ENCODE measurements around the gene TRNAU1AP. TPM values are rescaled to one million over a fixed set of nuclear protein-coding genes. Genes with fewer than 3 reads are reported as not detected.
"Not testable (repeated sequence)": the region's sequence is repeated elsewhere in the genome, so short reads cannot be mapped to it uniquely, and the experiment has no call there.

The TRNAU1AP gene
- total RNA-seq, 1 experiment from 2014 or later: 22.7 TPM

- in situ Hi-C loops (cut with HindIII; ENCODE audit: low pct_unique_long_range_greater_than_20kb, low sequenced_read_pairs): no loop called here
These were observed 32.7 kb upstream of the TRNAU1AP start for GRCh38 chr1:28519946-28520725.

GRCh38 chr1:28520796-28521195 is 32.1 kb upstream of the TRNAU1AP start:
- in situ Hi-C loops (cut with HindIII; ENCODE audit: low pct_unique_long_range_greater_than_20kb, low sequenced_read_pairs); DNase-seq (ENCODE audit: low read depth): not testable (repeated sequence)

More at GRCh38 chr1:28519946-28520725, 32.7 kb upstream of the TRNAU1AP start:
- peak; percentile 57 for DNase-seq (ENCODE audit: low read depth)

DNA sequence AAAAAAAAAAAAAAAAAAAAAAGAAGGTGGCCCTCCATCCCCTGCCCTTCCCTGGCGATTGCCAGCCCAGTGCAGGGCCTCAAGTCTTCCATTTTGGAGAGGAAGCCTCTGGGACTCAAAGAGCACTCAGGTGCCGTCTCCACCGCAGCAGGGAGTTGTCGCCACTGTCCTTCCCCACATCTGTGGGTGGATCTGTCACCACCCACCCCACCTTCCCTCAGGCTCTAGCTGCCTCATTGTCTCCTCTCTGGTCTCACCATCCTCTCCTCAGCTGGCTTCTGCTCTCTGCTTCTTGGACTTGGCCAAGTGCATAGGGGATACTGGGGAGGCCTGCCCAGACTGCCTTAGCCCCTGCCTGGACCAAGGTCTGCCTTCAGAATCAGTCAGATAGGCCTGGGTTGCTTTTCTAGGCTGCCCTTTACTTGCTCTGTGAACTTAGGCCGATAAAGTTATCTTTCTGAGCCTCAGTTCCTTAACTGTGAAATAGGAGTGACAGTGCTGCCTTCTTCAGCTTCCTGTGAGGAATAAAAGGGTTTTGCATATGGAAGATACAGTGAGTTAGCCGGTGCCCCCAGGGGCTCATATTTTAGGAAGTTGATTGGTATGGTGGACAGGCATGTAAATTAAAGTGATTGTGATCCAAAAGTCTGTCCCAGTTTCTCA is 31.3 kb upstream of the TRNAU1AP start:
- no peak for DNase-seq (ENCODE audit: low read depth)

DNA sequence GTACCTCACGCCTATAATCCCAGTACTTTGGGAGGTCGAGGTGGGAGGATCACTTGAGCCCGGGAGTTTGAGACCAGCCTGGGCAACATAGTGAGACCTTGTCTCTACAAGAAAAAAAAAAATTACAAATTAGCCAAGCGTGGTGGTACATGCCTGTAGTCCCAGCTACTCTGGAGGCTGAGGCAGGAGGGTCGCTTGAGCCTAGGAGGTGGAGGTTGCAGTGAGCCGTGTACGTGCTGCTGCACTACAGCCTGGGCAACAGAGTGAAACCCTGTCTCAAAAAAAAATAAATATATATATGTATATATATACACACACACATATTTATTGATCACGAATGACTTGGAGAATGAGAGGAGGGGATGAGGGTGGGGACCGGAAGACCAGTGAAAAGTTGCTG is 30.3 kb upstream of the TRNAU1AP start:
- in situ Hi-C loops (cut with HindIII; ENCODE audit: low pct_unique_long_range_greater_than_20kb, low sequenced_read_pairs); DNase-seq (ENCODE audit: low read depth): not testable (repeated sequence)

More for the DNA sequence above, 31.3 kb upstream of the TRNAU1AP start:
- in situ Hi-C loops (cut with HindIII; ENCODE audit: low pct_unique_long_range_greater_than_20kb, low sequenced_read_pairs): no loop called here

GRCh38 chr1:28525002-28525642 is 27.8 kb upstream of the TRNAU1AP start:
- in situ Hi-C loops (cut with HindIII; ENCODE audit: low pct_unique_long_range_greater_than_20kb, low sequenced_read_pairs); DNase-seq (ENCODE audit: low read depth): not testable (repeated sequence)

GRCh38 chr1:28526886-28527285 is 26.0 kb upstream of the TRNAU1AP start:
- DNase-seq (ENCODE audit: low read depth): peak; percentile 64
- in situ Hi-C loops (cut with HindIII; ENCODE audit: low pct_unique_long_range_greater_than_20kb, low sequenced_read_pairs): no loop called here

GRCh38 chr1:28530456-28530855 is 22.4 kb upstream of the TRNAU1AP start:
- in situ Hi-C loops (cut with HindIII; ENCODE audit: low pct_unique_long_range_greater_than_20kb, low sequenced_read_pairs): no loop called here
- DNase-seq (ENCODE audit: low read depth): no peak

DNA sequence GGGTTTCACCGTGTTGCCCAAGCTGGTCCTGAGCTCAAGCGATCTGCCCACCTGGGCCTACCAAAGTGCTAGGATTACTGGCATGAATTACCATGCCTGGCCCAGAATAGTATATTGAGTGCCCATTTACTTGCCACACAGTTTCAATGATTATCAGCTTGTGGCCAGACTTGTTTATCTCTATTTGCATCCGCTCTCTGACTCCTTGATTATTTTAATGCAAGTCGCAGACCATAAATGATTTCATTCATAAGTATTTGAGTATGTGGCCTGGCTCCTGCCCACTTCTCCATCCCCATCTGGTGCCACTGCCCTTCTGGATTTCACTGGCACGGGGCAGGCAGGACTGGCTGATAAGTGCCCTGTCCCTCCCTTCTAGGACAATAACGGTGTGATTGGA is 18.2 kb upstream of the TRNAU1AP start:
- DNase-seq (ENCODE audit: low read depth): no peak
- in situ Hi-C loops (cut with HindIII; ENCODE audit: low pct_unique_long_range_greater_than_20kb, low sequenced_read_pairs): no loop called here

- in situ Hi-C loops (cut with HindIII; ENCODE audit: low pct_unique_long_range_greater_than_20kb, low sequenced_read_pairs): no loop called here
- no peak for DNase-seq (ENCODE audit: low read depth)
These were observed 17.7 kb upstream of the TRNAU1AP start for GRCh38 chr1:28535180-28535579.

DNA sequence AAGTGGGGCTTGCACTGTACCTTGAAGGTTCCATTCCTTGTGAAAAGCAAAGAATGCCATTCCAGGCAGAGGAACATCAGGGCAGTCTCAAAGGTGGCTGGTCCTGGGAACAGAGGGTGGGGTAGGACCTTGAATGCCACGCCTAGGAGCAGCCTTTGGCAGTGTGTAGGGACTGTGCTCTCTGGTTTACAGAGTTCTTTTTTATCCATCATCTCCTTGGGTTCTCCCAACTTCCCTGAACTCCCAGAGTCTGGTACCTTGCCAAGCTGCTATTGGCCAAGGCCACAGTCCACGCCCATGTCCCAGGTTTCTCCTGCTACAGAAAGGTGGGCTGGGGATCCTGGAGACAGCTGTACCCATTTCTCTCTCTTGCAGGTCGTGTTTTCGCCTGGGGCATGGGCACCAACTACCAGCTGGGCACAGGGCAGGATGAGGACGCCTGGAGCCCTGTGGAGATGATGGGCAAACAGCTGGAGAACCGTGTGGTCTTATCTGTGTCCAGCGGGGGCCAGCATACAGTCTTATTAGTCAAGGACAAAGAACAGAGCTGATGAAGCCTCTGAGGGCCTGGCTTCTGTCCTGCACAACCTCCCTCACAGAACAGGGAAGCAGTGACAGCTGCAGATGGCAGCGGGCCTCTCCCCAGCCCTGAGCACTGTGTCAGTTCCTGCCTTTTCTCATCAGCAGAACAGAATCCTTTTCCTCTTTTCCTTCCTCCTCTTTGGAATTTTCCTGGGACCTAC is 15.3 kb upstream of the TRNAU1AP start:
- in situ Hi-C loops (cut with HindIII; ENCODE audit: low pct_unique_long_range_greater_than_20kb, low sequenced_read_pairs): no loop called here
- no peak for DNase-seq (ENCODE audit: low read depth)

GRCh38 chr1:28538286-28538685 is 14.6 kb upstream of the TRNAU1AP start:
- no peak for DNase-seq (ENCODE audit: low read depth)
- in situ Hi-C loops (cut with HindIII; ENCODE audit: low pct_unique_long_range_greater_than_20kb, low sequenced_read_pairs): no loop called here

DNA sequence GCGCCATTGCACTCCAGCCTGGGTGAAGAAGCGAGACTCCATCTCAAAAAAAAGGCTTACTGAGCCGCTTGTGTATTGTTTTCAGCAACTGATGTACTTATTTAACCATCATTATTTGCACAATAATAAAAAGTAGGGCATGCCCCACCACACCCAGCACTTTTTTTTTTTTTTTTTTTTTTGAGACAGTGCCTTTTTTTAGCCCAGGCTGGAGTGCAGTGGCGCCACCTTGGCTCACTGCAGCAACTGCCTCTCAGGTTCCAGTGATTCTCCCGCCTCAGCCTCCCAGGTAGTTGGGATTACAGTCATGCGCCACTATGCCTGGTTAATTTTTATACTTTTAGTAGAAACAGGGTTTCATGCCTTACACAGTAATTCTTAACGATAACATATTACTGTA is 12.2 kb upstream of the TRNAU1AP start:
- DNase-seq (ENCODE audit: low read depth): peak; percentile 46
- in situ Hi-C loops (cut with HindIII; ENCODE audit: low pct_unique_long_range_greater_than_20kb, low sequenced_read_pairs): no loop called here

DNA sequence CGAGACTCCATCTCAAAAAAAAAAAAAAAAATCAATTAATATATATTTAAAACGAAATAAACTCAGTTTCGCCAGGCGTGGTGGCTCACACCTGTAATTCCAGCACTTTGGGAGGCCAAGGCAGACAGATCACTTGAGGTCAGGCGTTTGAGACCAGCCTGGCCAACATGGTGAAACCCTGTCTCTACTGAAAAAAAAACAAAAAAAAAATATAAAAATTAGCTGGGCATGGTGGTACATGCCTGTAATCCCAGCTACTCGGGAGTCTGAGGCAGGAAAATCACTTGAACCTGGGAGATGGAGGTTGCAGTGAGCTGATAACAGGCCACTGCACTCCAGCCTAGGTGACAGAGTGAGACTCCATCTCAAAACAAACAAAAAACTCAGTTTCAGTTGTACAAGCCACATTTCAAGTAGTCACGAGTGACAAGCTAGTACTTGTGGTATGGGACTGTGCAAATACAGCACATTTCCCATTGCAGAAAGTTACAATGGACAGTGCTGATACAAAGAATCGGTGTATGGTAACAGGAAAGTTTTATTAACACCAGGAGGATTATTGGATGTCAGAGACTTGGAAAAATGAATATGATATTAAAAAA is 11.4 kb upstream of the TRNAU1AP start:
- in situ Hi-C loops (cut with HindIII; ENCODE audit: low pct_unique_long_range_greater_than_20kb, low sequenced_read_pairs): not testable (repeated sequence)

DNA sequence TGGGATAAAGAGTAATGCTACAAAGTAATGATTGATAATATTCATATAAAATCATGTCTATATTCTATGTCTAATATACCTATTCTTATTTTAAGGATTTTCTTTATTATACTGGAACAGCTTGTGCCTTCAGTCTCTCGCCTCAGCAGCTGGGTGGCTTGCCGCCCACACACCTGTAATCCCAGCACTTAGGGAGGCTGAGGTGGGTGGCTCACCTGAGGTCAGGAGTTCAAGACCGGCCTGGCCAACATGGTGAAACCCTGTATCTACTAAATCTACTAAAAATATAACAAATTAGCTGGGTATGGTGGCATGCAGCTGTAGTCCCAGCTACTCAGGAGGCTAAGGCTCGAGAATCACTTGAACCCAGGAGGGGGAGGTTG is 7.6 kb upstream of the TRNAU1AP start:
- in situ Hi-C loops (cut with HindIII; ENCODE audit: low pct_unique_long_range_greater_than_20kb, low sequenced_read_pairs): no loop called here
- DNase-seq (ENCODE audit: low read depth): no peak

More for the DNA sequence above, 11.4 kb upstream of the TRNAU1AP start:
- not testable (repeated sequence) for DNase-seq (ENCODE audit: low read depth)

GRCh38 chr1:28548318-28548717 is 4.6 kb upstream of the TRNAU1AP start:
- DNase-seq (ENCODE audit: low read depth): no peak
- in situ Hi-C loops (cut with HindIII; ENCODE audit: low pct_unique_long_range_greater_than_20kb, low sequenced_read_pairs): no loop called here

DNA sequence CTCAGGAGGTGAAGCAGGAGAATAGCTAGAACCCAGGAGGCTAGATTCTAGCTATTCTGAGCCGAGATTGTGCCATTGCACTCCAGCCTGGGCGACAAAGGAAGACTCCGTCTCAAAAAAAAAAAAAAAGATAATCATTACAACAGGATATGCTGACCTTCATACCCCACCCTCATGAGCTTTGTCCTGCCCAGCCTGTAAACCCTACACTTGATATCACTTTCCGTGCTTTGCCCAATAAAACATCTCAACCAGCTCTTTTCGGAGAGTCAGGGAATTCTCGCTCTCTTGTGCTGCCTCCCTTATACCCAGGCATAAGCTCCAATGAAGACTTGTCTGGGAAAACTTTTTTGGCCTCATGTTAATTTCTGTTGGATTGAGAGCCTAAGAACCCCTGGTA is 1.5 kb upstream of the TRNAU1AP start:
- in situ Hi-C loops (cut with HindIII; ENCODE audit: low pct_unique_long_range_greater_than_20kb, low sequenced_read_pairs): no loop called here
- DNase-seq (ENCODE audit: low read depth): no peak

GRCh38 chr1:28560886-28561285 is 8.0 kb downstream of the TRNAU1AP start:
- DNase-seq (ENCODE audit: low read depth): no peak
- in situ Hi-C loops (cut with HindIII; ENCODE audit: low pct_unique_long_range_greater_than_20kb, low sequenced_read_pairs): no loop called here

- in situ Hi-C loops (cut with HindIII; ENCODE audit: low pct_unique_long_range_greater_than_20kb, low sequenced_read_pairs): no loop called here
- no peak for DNase-seq (ENCODE audit: low read depth)
These were observed 11.4 kb downstream of the TRNAU1AP start for GRCh38 chr1:28564310-28564709.

Measured in Caki2 (cell line).